Trophoblast cell (in vitro differentiated cells and primary cell): Measurements from ENCODE around the gene GAREM1.

Experiments used
- DNase-seq, 2 donors: peaks; one replicate each; pipeline ENCODE4 v3.0.0-alpha.2; 2016
- H2AFZ ChIP-seq: 2 replicates; pipeline ENCODE4 v1.6.1; 2013; ENCODE audit warnings: low read length, moderate library complexity, mild to moderate bottlenecking; ENCODE audit not compliant: insufficient read depth, poor library complexity
- H2AK5ac ChIP-seq: 2 replicates; pipeline ENCODE4 v1.6.1; 2013; ENCODE audit warnings: mild to moderate bottlenecking, low read length
- H2BK120ac ChIP-seq: 2 replicates; pipeline ENCODE4 v1.6.1; 2013; ENCODE audit warnings: low read length, mild to moderate bottlenecking, moderate library complexity; ENCODE audit not compliant: insufficient read depth, poor library complexity
- H2BK12ac ChIP-seq: 2 replicates; pipeline ENCODE4 v1.6.1; 2013; ENCODE audit warnings: mild to moderate bottlenecking, low read length, moderate library complexity
- H2BK5ac ChIP-seq: 2 replicates; pipeline ENCODE4 v1.6.1; 2013; ENCODE audit warnings: low read length, low read depth, moderate library complexity, mild to moderate bottlenecking; ENCODE audit not compliant: poor library complexity
- H3K14ac ChIP-seq: 2 replicates; pipeline ENCODE4 v1.6.1; 2013; ENCODE audit warnings: mild to moderate bottlenecking, low read length
- H3K18ac ChIP-seq: 2 replicates; pipeline ENCODE4 v1.6.1; 2013; ENCODE audit warnings: mild to moderate bottlenecking, low read length
- H3K23ac ChIP-seq: 2 replicates; pipeline ENCODE4 v1.6.1; 2013; ENCODE audit warnings: low read length
- H3K27ac ChIP-seq: 2 replicates; pipeline ENCODE4 v1.5.1; 2013; ENCODE audit warnings: low read depth, mild to moderate bottlenecking, inconsistent platforms, low read length, moderate library complexity
- H3K27me3 ChIP-seq: 2 replicates; pipeline ENCODE4 v1.6.1; 2013; ENCODE audit warnings: inconsistent platforms, mild to moderate bottlenecking, low read length, moderate library complexity; ENCODE audit not compliant: insufficient read depth
- H3K36me3 ChIP-seq, 2 experiments: 1 replicate in 1 of 2; 2 replicates in 1 of 2; pipeline ENCODE4 v1.6.1; 2013; ENCODE audit warnings: low read length in 2 of 2, mild to moderate bottlenecking in 2 of 2, moderate library complexity in 1 of 2; ENCODE audit not compliant: insufficient read depth in 2 of 2, control insufficient read depth in 1 of 2
- H3K4ac ChIP-seq: 2 replicates; pipeline ENCODE4 v1.6.1; 2013; ENCODE audit warnings: low read depth, mild to moderate bottlenecking, low read length, moderate library complexity
- H3K4me1 ChIP-seq, 2 experiments: 1 replicate in 1 of 2; 2 replicates in 1 of 2; pipeline ENCODE4 v1.6.1; 2013; ENCODE audit warnings: low read length in 2 of 2, mild to moderate bottlenecking in 2 of 2, moderate library complexity in 1 of 2; ENCODE audit not compliant: insufficient read depth in 2 of 2, control insufficient read depth in 1 of 2
- H3K4me2 ChIP-seq: 2 replicates; pipeline ENCODE4 v1.6.1; 2013; ENCODE audit warnings: inconsistent platforms, mild to moderate bottlenecking, low read length, moderate library complexity
- H3K4me3 ChIP-seq: 2 replicates; pipeline ENCODE4 v1.5.1; 2013; ENCODE audit warnings: mild to moderate bottlenecking, low read depth, low read length, inconsistent platforms
- H3K79me1 ChIP-seq: one replicate; pipeline ENCODE4 v1.6.1; 2013; ENCODE audit warnings: low read length
- H3K79me2 ChIP-seq: 2 replicates; pipeline ENCODE4 v1.6.1; 2013; ENCODE audit warnings: low read length, mild to moderate bottlenecking; ENCODE audit not compliant: control insufficient read depth, insufficient read depth, poor library complexity
- H3K9ac ChIP-seq: 2 replicates; pipeline ENCODE4 v1.6.1; 2013; ENCODE audit warnings: mild to moderate bottlenecking, low read length
- H3K9me3 ChIP-seq: 2 replicates; pipeline ENCODE4 v1.6.1; 2013; ENCODE audit warnings: low read depth, mild to moderate bottlenecking, control low read depth, inconsistent platforms, low read length; ENCODE audit not compliant: insufficient read depth
- H4K12ac ChIP-seq: 2 replicates; pipeline ENCODE4 v1.6.1; 2013; ENCODE audit warnings: low read depth, mild to moderate bottlenecking, low read length, moderate library complexity
- H4K8ac ChIP-seq: 2 replicates; pipeline ENCODE4 v1.6.1; 2013; ENCODE audit warnings: low read depth, mild to moderate bottlenecking, low read length, moderate library complexity
- H4K91ac ChIP-seq: one replicate; pipeline ENCODE4 v1.6.1; 2013; ENCODE audit warnings: low read depth, mild to moderate bottlenecking, low read length, moderate library complexity
- WGBS: extraction: QIAGEN DNeasy Blood & Tissue Kit; methylation state at CpG from one replicate; pipeline ENCODE4 v1.1.7; 2013; ENCODE audit warnings: missing lambda C conversion rate; ENCODE audit not compliant: insufficient read length, insufficient coverage; ENCODE audit errors: extremely low coverage; 5-methylcytosine and 5-hydroxymethylcytosine counted together

GAREM1 gene

DNA sequence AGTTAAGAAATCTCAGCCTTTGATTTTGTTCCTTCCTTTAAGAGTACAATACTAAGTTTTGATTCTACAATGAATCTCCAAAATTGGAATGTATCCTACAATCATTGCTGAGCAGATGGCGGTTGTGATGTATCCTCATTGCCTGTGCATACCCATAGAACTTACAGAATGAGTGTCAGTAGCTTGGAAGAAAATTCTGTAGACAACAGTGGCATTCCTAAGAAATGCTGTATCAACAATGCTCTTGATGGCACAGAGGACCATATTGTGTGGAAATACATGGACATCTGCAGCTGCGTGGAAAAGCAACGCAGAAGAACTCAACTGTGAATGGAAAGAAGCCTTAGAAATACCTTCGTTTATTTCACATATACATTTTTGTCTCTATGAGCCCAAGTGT lies 30.2 kb downstream of the GAREM1 start:
- WGBS, result no CpG with 5 or more reads among the region's 4 CpGs
- H3K9ac ChIP-seq, result no peak overlapping the region

DNA sequence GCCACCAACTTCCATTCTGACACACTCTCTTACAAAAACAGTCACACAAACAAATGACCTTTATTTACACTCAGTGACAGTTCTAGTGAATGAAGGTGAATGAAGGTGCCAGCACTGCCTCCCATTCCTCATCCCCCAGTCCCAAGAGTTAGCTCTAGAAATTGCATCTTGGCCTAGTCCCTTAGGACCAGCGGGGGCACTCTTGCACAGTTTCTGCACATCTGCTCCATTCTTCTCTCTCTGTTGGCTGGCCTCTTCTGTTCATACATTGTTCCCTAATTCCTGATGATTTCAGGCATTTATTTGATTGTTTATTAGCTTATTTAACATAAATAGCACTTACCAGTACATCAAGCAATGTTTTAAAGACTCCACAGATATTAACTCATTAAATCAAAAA lies 30.9 kb downstream of the GAREM1 start:
- Histone ChIP-seq H3K4ac (no peak overlapping the region), H4K8ac (no peak overlapping the region), H3K9me3 (no peaks in the 10 kb centered on the region), H3K27me3 (no peaks in the 10 kb centered on the region), H2AK5ac (no peak overlapping the region), H3K4me1 (peaks cover 2 to 3% of the 10 kb centered on the region in 2 experiments), H2BK5ac (no peak overlapping the region), H3K36me3 (no peaks in the 10 kb centered on the region), H3K79me2 (no peaks in the 10 kb centered on the region), H3K23ac (no peak overlapping the region), H2BK12ac (no peak overlapping the region), H4K12ac (no peak overlapping the region), H3K14ac (no peak overlapping the region), H2BK120ac (no peak overlapping the region), H2AFZ (no peak overlapping the region), H3K4me3 (no peak overlapping the region), H3K79me1 (no peaks in the 10 kb centered on the region), H4K91ac (no peak overlapping the region), H3K27ac (no peak overlapping the region), H3K18ac (no peak overlapping the region), H3K4me2 (no peak overlapping the region), H3K9ac (no peak overlapping the region)
- peak in 1 of 2 donors; percentile 14 for DNase-seq
- WGBS, result no CpG with 5 or more reads among the region's 1 CpG

More for the DNA sequence above, 30.2 kb downstream of the GAREM1 start:
- peaks cover 2 to 3% of the 10 kb centered on the region in 2 experiments for H3K4me1 ChIP-seq
- no peak overlapping the region for H3K4me2 ChIP-seq
- H2BK12ac ChIP-seq, result no peak overlapping the region
- no peak overlapping the region for H4K8ac ChIP-seq
- no peak overlapping the region for H3K18ac ChIP-seq
- H3K4ac ChIP-seq, result no peak overlapping the region
- no peak overlapping the region for H4K12ac ChIP-seq
- DNase-seq, result no peak
- H2AFZ ChIP-seq, result no peak overlapping the region
- no peaks in the 10 kb centered on the region for H3K27me3 ChIP-seq
- no peak overlapping the region for H2AK5ac ChIP-seq
- no peak overlapping the region for H4K91ac ChIP-seq
- no peak overlapping the region for H3K14ac ChIP-seq
- no peaks in the 10 kb centered on the region for H3K79me1 ChIP-seq
- H2BK5ac ChIP-seq, result no peak overlapping the region
- H3K36me3 ChIP-seq, result no peaks in the 10 kb centered on the region
- H2BK120ac ChIP-seq, result no peak overlapping the region
- no peak overlapping the region for H3K23ac ChIP-seq
- no peak overlapping the region for H3K27ac ChIP-seq
- no peaks in the 10 kb centered on the region for H3K79me2 ChIP-seq
- no peaks in the 10 kb centered on the region for H3K9me3 ChIP-seq
- no peak overlapping the region for H3K4me3 ChIP-seq

DNA sequence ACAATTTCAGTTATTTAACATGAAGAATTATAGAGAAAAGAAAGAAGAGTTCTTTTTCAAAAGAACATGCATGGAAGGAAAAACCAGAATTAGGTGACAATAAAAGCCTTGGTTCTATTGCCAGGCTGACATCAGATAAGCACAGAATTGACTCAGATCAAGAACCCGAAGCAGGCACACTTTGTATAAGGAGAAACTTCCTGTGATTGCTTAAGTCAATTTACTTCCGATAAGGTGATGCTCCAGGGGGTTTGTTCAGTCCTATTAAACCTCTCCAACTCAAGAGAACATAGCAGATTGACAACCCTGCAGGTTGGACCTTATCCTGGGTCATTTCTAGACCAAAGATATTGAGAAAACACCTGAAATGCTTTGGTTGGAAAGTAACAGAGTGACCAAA lies 31.4 kb downstream of the GAREM1 start:
- Histone ChIP-seq H3K79me1 (no peaks in the 10 kb centered on the region), H3K27me3 (no peaks in the 10 kb centered on the region), H2AFZ (no peak overlapping the region), H2BK5ac (no peak overlapping the region), H3K4ac (no peak overlapping the region), H3K9ac (no peak overlapping the region), H2AK5ac (no peak overlapping the region), H3K27ac (no peak overlapping the region), H3K36me3 (no peaks in the 10 kb centered on the region), H3K18ac (no peak overlapping the region), H3K4me1 (peaks cover 2 to 3% of the 10 kb centered on the region in 2 experiments), H2BK120ac (no peak overlapping the region), H3K4me3 (no peak overlapping the region), H3K14ac (no peak overlapping the region), H3K9me3 (no peaks in the 10 kb centered on the region), H2BK12ac (no peak overlapping the region), H3K4me2 (no peak overlapping the region), H3K23ac (no peak overlapping the region), H4K12ac (no peak overlapping the region), H4K8ac (no peak overlapping the region), H4K91ac (no peak overlapping the region), H3K79me2 (no peaks in the 10 kb centered on the region)
- DNase-seq, result no peak
- WGBS, result no CpG with 5 or more reads among the region's 2 CpGs

DNA sequence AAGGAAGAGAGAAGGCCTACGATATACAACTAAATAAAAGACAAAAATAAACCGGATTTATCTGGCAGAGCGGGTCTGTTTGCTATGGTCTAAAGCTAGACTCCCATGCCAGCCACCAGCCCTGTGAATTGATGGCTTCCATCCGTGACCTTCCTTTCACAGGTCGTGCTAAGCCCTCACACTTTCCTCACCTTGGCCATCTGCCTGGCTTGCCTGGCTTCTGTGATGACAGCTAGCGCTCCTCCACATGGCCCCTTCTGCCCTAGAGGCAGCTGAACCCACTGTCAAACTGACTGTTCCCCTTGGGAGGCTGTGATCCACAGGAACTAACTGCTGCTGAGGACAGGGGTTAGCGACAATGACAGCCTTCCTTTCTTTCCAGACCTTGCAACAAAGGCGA lies 32.5 kb downstream of the GAREM1 start:
- Histone ChIP-seq H3K4ac (no peak overlapping the region), H3K27ac (no peak overlapping the region), H3K23ac (no peak overlapping the region), H3K36me3 (no peaks in the 10 kb centered on the region), H3K79me1 (no peaks in the 10 kb centered on the region), H2BK120ac (no peak overlapping the region), H3K27me3 (no peaks in the 10 kb centered on the region), H3K4me1 (peaks cover 2 to 3% of the 10 kb centered on the region in 2 experiments), H3K18ac (peak overlapping the region; percentile 56), H2AK5ac (no peak overlapping the region), H3K4me2 (no peak overlapping the region), H4K8ac (no peak overlapping the region), H2BK5ac (no peak overlapping the region), H4K12ac (no peak overlapping the region), H2AFZ (no peak overlapping the region), H3K9ac (no peak overlapping the region), H3K4me3 (no peak overlapping the region), H3K14ac (peak overlapping the region; percentile 17), H3K79me2 (no peaks in the 10 kb centered on the region), H2BK12ac (no peak overlapping the region), H4K91ac (no peak overlapping the region), H3K9me3 (no peaks in the 10 kb centered on the region)
- WGBS, result no CpG with 5 or more reads among the region's 8 CpGs
- no peak for DNase-seq
